Choroid plexus epithelial cell (primary cell): ENCODE results near the gene ARHGEF26.

Source experiments
- DNase-seq: peaks from one replicate; pipeline ENCODE4 v3.0.0-alpha.2; 2010; ENCODE audit warnings: low read depth
- H3K4me3 ChIP-seq: 2 replicates; pipeline ENCODE4 v1.5.1; 2011; ENCODE audit warnings: low read depth, mild to moderate bottlenecking, control low read depth, low read length, moderate library complexity
- TF ChIP-seq, protein P1 (sequence below): conservative IDR thresholded peaks from 2 replicates; pipeline ENCODE4 v1.5.1; 2011; ENCODE audit warnings: low read depth, mild to moderate bottlenecking, control low read depth, inconsistent platforms, low read length, moderate library complexity

ARHGEF26 gene

DNA sequence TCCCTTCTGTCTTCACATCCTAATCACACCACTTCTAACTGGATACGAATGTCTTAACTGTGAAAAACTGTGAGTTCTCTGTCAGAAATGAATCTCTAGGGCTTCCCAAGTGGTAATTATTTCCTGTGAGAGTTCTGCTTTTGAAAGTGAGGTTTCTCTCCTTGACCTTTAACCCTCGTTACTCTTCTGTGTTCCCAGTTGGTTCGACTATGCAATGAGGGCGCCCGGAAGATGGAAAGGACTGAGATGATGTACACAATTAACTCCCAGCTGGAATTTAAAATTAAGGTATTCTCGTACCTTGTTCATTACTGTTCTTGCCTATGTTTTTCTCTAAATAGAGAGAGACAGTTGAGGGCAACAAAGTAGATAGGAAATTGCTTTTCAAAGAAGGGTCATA, 96.5 kb downstream of the ARHGEF26 start:
- TF ChIP-seq, protein P1, sequence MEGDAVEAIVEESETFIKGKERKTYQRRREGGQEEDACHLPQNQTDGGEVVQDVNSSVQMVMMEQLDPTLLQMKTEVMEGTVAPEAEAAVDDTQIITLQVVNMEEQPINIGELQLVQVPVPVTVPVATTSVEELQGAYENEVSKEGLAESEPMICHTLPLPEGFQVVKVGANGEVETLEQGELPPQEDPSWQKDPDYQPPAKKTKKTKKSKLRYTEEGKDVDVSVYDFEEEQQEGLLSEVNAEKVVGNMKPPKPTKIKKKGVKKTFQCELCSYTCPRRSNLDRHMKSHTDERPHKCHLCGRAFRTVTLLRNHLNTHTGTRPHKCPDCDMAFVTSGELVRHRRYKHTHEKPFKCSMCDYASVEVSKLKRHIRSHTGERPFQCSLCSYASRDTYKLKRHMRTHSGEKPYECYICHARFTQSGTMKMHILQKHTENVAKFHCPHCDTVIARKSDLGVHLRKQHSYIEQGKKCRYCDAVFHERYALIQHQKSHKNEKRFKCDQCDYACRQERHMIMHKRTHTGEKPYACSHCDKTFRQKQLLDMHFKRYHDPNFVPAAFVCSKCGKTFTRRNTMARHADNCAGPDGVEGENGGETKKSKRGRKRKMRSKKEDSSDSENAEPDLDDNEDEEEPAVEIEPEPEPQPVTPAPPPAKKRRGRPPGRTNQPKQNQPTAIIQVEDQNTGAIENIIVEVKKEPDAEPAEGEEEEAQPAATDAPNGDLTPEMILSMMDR = no peak
- no peak for DNase-seq
- H3K4me3 ChIP-seq = no peak overlapping the region

DNA sequence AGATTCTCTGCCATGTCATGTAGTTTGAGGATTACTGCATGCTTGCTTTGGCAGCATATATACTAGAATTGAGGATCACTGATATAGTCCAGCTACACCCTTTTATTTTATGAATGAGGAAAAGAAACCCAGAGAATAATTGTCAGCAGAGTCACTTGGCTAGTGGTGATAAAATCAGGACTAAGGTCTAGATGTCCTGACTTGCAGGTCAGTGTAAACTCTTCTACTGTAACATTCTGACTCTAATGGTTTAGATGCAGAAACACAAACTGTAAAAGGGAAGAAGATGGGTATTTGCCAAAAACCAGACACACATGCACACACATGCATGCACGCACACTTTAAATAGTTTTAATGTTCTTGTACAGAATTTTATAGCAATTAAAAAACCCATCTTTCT, 97.5 kb downstream of the ARHGEF26 start:
- H3K4me3 ChIP-seq = no peak overlapping the region
- no peak for DNase-seq
- TF ChIP-seq, protein P1 = no peak

DNA sequence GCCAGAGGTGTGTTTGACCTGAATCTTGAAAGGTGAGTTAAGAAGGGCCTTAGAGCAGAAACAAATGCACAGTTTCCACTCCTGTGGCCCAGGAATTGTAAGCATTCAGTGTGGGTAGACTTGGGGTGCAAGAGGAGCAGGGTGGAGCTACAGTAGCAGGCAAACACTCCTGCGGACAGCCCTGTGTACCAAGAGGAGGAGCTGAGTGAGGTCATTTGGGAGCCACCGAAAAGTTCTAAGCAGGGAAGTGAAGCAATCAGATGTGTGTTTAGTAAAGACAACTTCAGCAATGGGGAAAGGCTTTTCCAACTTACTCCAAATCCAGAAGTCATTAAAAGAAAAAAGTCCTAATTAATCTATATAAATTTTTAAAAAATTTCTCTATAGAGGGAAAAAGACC, 99.3 kb downstream of the ARHGEF26 start:
- TF ChIP-seq, protein P1 = no peak
- DNase-seq = no peak

DNA sequence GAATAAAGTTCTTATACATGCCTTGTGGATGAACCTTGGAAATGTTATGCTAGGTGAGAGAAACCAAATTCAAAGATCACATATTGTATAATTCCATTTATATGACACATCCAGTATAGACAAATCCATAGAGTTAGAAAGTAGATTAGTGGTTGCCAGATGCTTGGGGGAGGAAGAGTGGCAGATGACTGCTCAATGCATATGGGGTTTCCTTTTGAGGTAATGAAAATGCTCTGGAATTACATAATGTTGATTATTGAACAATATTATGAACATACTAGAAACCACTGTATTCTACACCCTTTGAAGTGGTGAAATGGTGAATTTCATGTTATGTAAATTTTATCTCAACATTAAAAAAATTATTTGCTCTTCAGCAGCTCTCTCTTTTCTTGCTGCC, 102.3 kb downstream of the ARHGEF26 start:
- TF ChIP-seq, protein P1 = no peak
- no peak overlapping the region for H3K4me3 ChIP-seq
- DNase-seq = no peak

More for the DNA sequence above, 99.3 kb downstream of the ARHGEF26 start:
- no peak overlapping the region for H3K4me3 ChIP-seq

DNA sequence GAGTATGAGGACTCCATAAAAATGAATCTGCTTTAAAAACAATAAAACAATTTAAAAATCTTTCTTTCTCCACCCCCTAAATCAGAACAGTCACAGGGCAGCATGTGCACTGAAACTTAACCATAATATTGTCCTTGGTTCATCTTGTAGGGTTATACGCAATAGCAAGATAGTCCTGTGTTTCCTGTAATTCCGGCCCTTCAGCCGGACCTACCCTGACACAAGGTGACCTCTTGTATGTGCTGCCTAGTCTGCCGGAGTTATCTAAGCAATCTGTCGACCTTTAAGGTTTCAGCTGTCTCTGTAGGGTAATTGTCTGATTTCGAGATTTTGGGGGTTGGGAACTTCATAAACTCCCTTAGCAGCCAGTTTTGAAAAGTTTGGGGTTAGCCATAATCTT, 103.2 kb downstream of the ARHGEF26 start:
- no peak overlapping the region for H3K4me3 ChIP-seq
- TF ChIP-seq, protein P1 = no peak
- DNase-seq = no peak

DNA sequence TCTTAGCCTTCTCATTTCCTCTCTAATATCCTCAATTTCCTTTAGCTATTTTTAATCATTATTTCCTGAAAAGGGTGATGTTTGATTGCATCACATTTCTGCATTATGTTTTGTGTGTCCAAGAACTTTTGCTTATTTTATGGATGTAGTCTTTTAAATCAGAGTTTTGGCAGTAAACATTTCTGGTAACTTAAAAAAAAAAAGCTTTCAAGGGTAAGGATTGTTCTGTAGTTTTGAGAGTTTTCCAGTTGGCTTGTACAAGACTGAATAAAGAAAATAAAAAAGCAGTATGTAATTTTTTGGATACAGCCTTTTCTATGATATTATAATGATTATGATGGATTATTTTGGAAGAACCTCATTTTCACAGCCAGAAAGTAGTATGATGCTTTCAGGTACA, 103.7 kb downstream of the ARHGEF26 start:
- TF ChIP-seq, protein P1 = no peak
- DNase-seq = no peak
- no peak overlapping the region for H3K4me3 ChIP-seq

DNA sequence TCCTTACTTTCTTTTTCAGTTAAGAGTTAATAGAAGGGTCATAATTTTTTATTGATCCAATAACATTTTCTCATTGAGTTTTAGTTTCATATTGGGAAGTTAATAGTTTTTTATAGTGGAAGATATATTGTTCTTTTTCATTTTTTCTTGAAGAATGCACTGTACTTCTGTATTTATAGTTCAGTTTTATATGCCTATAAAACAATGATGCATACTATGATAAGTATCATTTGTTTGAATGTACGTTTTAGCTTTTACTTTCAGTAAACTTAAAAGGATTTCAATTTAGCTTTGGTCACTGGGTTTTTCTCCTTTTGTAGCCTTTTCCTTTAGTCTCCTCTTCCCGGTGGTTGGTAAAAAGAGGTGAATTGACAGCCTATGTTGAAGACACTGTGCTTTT, 104.3 kb downstream of the ARHGEF26 start:
- DNase-seq = no peak
- TF ChIP-seq, protein P1 = no peak
- H3K4me3 ChIP-seq = no peak overlapping the region
